ENCODE measurements around the gene SPINK6.

SPINK6 gene

DNA sequence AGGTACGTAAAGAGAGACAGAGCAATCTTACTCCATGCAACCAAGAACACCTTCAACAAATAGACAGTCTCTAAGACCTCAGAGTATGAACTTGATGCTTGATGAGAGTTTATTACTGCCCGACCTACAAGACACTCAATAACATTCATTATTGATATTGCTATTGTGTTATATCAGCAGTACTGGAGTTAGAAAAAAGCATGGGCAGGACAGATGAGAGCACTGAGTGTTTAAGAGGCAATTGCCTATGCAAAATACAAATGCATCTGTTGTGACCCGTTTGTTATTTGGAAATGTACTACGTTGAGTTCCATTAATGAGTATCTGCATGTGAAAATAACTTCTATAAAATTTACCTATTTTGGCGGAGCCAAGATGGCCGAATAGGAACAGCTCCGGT, 27.4 kb downstream of the SPINK6 start:
- no peak overlapping the region for H3K4me3 ChIP-seq (replicated peaks; ENCODE audit: low read depth, low read length)
- DNase-seq (ENCODE audit: extremely low read depth, low read depth): no peak
- TF ChIP-seq, protein P1, sequence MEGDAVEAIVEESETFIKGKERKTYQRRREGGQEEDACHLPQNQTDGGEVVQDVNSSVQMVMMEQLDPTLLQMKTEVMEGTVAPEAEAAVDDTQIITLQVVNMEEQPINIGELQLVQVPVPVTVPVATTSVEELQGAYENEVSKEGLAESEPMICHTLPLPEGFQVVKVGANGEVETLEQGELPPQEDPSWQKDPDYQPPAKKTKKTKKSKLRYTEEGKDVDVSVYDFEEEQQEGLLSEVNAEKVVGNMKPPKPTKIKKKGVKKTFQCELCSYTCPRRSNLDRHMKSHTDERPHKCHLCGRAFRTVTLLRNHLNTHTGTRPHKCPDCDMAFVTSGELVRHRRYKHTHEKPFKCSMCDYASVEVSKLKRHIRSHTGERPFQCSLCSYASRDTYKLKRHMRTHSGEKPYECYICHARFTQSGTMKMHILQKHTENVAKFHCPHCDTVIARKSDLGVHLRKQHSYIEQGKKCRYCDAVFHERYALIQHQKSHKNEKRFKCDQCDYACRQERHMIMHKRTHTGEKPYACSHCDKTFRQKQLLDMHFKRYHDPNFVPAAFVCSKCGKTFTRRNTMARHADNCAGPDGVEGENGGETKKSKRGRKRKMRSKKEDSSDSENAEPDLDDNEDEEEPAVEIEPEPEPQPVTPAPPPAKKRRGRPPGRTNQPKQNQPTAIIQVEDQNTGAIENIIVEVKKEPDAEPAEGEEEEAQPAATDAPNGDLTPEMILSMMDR (IDR thresholded peaks at IDR 0.05; ENCODE audit: low read depth, low read length, missing control alignments): no peak

DNA sequence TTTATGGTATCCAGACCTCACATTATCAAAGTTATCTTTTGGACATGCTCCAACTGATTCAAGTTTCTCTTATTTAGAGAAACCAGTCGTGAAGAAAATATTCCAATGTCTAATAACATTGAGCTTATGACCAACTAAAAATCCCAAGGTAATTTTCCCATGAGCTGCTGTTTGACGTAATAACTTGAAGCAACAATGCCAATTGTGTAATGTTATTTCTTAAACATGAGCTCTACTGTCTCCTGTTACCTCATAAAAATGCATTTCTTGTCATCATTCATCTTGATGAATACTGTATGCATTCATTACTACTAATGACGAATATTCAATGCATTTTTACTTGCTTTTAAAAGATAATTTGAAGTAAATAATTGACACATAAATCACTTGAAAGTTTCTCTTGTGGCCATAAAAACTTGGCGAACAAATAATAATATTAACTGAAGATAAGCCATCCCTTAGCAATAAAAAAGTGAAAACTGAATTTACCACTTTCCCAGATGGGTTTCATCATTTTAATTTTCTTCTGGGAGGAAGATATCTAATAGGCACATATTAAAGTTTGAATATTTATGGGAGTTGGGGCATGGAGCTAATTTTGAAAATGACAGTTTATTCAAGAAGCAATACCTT, 35.1 kb downstream of the SPINK6 start:
- H3K4me3 ChIP-seq (replicated peaks; ENCODE audit: low read depth, low read length): no peak overlapping the region
- no peak for DNase-seq (ENCODE audit: extremely low read depth, low read depth)
- TF ChIP-seq, protein P1 (IDR thresholded peaks at IDR 0.05; ENCODE audit: low read depth, low read length, missing control alignments): no peak

DNA sequence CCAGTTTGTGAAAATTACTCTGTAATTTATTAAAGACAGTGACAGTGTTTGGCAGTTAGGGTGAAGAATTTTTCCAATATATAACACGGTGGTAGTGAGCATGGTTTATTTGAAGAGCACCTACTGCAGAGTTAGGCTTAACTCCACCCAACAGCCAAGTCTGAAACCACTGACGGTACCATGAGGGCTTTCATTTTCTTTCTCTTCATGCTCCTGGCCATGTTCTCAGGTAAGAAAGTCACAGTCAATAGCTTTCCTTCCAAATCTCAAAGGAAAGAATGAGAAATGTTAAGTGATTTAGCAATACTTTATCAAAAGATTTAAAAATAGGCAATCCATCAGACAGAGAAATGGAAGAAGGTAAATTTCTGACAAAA, 35.6 kb downstream of the SPINK6 start, which contains the start of gene MARCOL:
MARCOL (plus strand) TSS at position 108 of the 377 bp plus-strand sequence; CDS start at position 181, 73 bp downstream.
- no peak within 1 kb of the TSS for H3K4me3 ChIP-seq (replicated peaks; ENCODE audit: low read depth, low read length)
- TF ChIP-seq, protein P1 (IDR thresholded peaks at IDR 0.05; ENCODE audit: low read depth, low read length, missing control alignments): no peak
- no peak for DNase-seq (ENCODE audit: extremely low read depth, low read depth)

DNA sequence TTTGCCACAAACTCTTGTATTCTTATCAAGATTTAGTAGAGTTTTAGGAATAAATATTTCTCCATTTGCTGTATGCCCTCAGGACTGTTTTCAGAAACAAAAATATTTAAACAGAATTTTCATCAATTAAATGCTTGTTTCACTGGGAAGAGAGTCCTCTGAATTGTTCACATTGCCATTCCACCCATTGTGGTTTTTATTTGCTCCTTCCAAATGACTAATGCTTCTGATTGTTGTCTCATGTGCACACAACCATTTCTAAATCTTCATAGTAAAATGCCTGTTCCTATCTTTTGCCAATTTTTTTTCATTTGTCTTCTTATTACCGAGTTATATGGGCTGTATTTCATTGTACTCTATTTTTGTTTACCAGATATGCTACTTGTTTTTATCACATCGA, 46.1 kb downstream of the SPINK6 start:
- H3K4me3 ChIP-seq (replicated peaks; ENCODE audit: low read depth, low read length): no peak overlapping the region
- no peak for DNase-seq (ENCODE audit: extremely low read depth, low read depth)
- TF ChIP-seq, protein P1 (IDR thresholded peaks at IDR 0.05; ENCODE audit: low read depth, low read length, missing control alignments): no peak

DNA sequence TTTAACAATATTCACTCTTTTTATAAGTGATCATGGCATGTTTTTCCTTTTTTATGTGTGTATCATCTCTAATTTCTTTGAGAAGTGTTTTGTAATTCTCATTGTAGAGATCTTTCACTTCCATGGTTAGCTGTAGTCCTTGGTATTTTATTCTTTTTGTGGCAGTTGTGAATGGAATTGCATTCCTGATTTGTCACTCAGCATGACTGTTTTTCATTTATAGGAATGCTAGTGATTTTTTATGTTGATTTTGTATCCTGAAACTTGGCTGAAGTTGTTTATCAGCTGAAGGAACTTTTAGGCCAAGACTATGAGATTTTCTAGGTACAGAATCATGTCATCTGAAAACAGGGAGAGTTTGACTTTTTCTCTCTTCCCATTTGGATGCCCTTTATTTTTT, 52.6 kb downstream of the SPINK6 start:
- TF ChIP-seq, protein P1 (IDR thresholded peaks at IDR 0.05; ENCODE audit: low read depth, low read length, missing control alignments): no peak
- no peak overlapping the region for H3K4me3 ChIP-seq (replicated peaks; ENCODE audit: low read depth, low read length)
- DNase-seq (ENCODE audit: extremely low read depth, low read depth): no peak

DNA sequence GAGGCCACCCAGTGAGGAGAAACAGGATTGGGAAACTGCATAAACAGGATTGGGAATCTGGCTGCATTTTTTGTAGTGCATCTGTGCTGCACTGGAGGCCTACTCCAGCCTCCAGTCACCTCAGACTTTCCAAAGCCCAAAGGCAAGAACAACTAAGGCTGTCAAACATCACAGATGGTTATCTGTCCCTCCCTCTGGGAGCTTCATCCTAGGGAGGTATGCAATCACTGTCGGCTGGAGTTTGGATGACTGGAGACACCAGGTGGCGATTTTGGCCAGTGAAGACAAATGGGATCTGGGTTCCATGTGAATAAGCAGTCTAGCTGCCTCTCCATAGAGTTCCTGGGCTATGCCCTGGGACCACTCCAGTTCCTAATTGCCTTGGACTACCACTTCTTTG, 56.4 kb downstream of the SPINK6 start:
- H3K4me3 ChIP-seq (replicated peaks; ENCODE audit: low read depth, low read length): no peak overlapping the region
- DNase-seq (ENCODE audit: extremely low read depth, low read depth): no peak
- TF ChIP-seq, protein P1 (IDR thresholded peaks at IDR 0.05; ENCODE audit: low read depth, low read length, missing control alignments): no peak

DNA sequence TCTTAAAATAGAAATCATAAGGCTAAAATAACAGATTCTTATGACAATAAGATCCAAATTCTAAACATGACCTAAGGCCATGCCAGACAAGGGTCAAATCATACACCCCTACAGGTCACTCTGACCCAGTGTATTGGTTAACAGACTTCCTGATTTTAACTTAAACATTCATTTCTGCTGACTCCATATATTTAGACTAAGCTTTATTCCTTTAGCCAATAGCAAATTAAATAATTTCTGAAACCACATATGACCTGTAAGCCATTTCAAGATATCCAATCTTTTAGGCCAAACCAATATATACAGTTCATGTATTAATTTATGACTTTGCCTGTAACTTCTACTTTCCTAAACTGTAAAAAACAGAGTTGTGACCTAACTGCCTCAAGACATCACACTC, 58.4 kb downstream of the SPINK6 start:
- no peak for DNase-seq (ENCODE audit: extremely low read depth, low read depth)
- no peak overlapping the region for H3K4me3 ChIP-seq (replicated peaks; ENCODE audit: low read depth, low read length)
- TF ChIP-seq, protein P1 (IDR thresholded peaks at IDR 0.05; ENCODE audit: low read depth, low read length, missing control alignments): no peak

Data from HFF-Myc (cell line).